ENCODE measurements around the gene NPRL2.

DNA sequence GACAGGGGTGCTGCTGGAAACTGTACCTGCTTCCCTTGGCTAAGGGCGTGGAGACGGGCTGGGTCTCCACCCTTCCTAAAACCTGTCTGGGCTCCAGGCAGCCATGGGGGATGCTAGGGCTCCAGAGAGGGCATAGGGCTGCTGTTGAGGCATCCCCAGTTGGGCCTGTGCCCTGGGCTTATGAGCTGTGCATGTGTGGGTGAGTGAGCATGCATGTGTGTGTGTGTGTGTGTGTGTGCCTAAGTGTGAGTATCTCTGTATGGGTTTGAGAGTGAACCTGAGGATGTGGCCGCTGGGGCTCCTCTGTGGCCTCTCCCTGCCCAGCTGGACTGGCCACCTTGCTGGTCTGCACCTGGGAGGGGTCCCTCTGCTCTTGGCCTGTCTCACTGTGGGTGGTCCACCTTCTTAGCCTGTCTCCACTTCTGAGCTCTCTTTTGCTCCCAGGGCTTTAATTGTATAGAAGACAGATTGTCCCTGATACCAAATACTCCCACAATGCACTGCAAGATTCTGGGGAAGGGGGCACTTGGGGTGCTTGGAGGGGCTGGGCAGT is 20.6 kb upstream of the NPRL2 start:
- TF ChIP-seq, protein P1, sequence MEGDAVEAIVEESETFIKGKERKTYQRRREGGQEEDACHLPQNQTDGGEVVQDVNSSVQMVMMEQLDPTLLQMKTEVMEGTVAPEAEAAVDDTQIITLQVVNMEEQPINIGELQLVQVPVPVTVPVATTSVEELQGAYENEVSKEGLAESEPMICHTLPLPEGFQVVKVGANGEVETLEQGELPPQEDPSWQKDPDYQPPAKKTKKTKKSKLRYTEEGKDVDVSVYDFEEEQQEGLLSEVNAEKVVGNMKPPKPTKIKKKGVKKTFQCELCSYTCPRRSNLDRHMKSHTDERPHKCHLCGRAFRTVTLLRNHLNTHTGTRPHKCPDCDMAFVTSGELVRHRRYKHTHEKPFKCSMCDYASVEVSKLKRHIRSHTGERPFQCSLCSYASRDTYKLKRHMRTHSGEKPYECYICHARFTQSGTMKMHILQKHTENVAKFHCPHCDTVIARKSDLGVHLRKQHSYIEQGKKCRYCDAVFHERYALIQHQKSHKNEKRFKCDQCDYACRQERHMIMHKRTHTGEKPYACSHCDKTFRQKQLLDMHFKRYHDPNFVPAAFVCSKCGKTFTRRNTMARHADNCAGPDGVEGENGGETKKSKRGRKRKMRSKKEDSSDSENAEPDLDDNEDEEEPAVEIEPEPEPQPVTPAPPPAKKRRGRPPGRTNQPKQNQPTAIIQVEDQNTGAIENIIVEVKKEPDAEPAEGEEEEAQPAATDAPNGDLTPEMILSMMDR (conservative IDR thresholded peaks at IDR 0.05) = no peak
- TF ChIP-seq EZH2 (IDR thresholded peaks at IDR 0.05; ENCODE audit: low read depth) = no peak

Measured in PC-9 (cell line).